GM18508 (cell line): ENCODE data around the gene PPP4R2.

Experiments
- ATAC-seq: cut with Tn5 transposase; IDR thresholded peaks from one replicate; pipeline ENCODE4 v1.9.1; 2021; ENCODE audit warnings: moderate number of reproducible peaks; ENCODE audit not compliant: insufficient read depth, unreplicated experiment

Gene PPP4R2, protein sequence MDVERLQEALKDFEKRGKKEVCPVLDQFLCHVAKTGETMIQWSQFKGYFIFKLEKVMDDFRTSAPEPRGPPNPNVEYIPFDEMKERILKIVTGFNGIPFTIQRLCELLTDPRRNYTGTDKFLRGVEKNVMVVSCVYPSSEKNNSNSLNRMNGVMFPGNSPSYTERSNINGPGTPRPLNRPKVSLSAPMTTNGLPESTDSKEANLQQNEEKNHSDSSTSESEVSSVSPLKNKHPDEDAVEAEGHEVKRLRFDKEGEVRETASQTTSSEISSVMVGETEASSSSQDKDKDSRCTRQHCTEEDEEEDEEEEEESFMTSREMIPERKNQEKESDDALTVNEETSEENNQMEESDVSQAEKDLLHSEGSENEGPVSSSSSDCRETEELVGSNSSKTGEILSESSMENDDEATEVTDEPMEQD

DNA sequence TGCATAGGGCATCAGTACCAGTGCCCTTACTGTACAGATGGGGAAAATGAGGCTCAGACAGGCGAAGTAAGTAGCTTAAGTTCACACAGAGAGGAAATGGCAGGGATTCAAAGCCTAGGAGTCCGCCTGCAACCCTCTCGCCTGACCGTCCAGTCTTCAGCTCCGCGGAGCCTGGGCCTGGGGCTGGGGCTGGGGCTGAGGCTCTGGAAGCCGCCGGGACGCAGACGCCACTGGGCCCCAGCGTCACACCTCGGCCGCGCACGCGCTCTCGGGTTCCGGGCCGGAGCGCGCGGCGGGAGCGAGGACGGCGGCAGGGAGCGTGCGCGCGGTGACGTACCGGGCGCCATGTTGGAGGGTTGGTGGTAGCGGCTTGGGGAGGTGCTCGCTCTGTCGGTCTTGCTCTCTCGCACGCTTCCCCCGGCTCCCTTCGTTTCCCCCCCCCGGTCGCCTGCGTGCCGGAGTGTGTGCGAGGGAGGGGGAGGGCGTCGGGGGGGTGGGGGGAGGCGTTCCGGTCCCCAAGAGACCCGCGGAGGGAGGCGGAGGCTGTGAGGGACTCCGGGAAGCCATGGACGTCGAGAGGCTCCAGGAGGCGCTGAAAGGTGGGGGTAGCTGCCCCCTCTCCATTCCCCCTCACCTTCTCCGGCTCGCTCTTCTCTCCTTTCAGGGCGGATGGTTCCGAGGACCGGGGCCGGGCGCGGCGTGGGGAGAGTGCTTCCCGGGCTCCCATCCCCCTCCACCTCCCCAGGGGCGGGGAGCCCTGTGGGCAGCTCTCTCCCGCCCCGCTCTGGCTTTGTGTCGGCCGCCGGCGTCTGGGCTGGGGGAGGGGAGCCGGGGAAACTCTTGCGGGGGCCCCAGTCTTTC is at the start of gene PPP4R2:
TSS of gene PPP4R2 (plus strand) at position 339 of the 861 bp plus-strand sequence. CDS start at position 566, 227 bp downstream.
- peak; percentile 55 for ATAC-seq

DNA sequence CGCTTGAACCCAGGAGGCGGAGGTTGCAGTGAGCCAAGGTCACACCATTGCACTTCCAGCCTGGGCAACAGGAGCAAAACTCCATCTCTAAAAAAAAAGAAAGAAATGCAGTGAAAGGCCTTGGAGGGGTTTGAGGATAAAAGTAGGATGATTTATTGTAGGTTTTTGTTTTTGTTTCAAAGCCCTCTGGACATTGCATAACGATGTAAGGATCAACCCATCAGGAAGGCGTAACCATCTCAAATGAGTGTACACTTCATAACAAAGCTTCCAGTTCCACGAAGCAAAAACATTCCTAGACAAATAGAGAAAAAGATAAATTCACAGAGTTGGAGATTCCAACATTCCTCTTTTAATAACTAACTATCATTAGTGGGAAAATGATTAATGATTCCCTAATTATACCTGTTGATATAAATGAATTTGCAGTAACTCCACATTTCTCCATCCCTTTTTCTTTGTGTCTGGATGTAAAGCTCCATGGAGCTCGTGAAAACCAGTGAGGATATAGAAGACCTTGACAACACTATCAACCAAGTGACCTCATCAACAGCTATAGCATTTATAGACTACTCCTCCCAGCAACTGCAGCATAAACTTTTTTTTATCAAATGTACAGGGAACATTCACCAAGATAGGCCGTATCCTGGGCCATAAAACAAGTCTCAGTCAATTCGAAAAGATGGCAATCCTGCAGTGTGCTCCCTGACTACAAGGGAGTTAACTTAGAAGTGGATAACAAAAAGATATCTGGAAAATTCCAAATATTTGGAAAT is 48.7 kb upstream of the PPP4R2 start:
- no peak for ATAC-seq

- no peak for ATAC-seq
Measured at GRCh38 chr3:72949016-72949415, 47.6 kb upstream of the PPP4R2 start.

DNA sequence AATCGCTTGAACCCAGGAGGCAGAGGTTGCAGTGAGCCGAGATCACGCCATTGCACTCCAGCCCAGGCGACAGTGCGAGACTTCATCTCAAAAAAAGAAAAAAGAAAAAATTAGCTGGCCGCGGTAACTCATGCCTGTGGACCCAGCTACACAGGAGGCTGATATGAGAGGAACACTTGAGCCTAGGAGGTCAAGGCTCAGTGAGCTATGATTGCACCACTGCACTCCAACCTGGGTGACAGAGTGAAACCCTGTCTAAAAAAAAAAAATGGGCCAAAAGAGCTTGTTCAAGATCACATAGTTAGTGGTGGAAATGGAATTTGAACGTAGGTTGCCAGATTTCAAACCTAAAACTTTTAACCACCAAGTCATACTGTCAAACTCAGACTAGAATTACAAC is 46.2 kb upstream of the PPP4R2 start:
- ATAC-seq: no peak

GRCh38 chr3:72950801-72951200 is 45.8 kb upstream of the PPP4R2 start:
- no peak for ATAC-seq

DNA sequence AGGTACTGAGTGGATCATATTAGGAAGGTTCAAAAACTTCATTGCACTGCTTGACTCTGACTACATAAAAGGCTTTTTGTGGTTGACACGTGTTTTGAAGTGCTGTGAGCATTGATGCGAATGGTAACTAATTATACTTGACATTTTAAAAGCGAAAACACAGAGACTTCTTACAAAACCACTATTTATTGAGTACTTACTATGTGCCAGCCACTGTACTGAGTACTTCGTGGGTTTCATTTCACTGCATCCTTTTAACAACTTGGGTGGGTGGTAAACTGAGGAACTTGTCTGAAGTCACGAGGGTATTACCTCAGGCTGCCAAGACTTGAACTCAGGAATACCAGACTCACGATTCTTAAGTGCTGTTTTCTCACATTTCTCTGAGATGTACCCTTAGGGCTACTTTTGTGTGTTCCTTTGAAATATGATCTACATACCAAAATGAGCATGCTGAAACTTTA is 45.3 kb upstream of the PPP4R2 start:
- no peak for ATAC-seq

DNA sequence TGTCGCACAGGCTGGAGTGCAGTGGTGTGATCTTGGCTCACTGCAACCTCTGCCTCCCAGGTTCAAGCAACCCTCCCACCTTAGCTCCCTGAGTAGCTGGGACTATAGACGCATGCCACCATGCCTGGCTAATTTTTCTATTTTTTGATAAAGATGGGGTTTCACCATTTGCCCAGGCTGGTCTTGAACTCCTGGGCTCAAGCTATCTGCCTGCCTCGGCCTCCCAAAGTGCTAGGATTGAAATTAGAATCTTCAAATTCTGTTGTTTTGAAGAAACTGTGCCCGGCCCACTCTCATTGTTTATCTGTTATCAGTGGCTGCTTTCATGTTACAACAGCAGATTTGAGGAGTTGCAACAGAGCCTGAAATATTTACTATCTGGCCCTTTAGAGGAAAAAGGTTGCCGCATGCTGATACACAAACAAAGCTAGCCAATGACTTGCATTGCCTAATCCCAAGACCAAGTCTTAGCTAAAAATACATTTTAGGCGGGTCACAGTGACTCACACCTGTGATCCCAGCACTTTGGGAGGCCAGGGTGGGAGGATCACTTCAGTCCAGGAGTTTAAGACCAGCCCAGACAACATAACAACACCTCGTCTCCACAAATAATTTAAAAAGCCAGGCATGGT is 43.2 kb upstream of the PPP4R2 start:
- no peak for ATAC-seq

DNA sequence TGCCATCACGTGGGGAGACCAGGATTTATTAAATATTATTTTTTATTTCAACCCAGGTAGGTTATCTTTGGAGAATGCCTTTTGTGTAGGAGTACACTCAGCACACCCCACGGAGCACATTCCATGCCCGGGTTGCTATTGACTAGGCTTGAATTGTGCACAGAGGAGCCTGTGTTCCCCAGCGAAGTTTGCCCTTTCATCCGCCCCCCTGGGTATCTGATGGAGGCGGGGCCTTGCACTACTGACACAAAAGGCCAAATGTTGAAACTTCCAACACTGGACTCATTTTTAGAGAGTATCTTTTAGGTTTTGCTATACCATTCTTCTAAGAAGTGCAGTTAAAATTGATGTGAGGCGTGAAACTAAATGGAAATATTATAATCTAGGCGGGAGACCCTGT is 39.3 kb upstream of the PPP4R2 start:
- no peak for ATAC-seq

- no peak for ATAC-seq
Measured at GRCh38 chr3:72959336-72959735, 37.3 kb upstream of the PPP4R2 start.

GRCh38 chr3:72960812-72961518 is 35.6 kb upstream of the PPP4R2 start:
- ATAC-seq: no peak

DNA sequence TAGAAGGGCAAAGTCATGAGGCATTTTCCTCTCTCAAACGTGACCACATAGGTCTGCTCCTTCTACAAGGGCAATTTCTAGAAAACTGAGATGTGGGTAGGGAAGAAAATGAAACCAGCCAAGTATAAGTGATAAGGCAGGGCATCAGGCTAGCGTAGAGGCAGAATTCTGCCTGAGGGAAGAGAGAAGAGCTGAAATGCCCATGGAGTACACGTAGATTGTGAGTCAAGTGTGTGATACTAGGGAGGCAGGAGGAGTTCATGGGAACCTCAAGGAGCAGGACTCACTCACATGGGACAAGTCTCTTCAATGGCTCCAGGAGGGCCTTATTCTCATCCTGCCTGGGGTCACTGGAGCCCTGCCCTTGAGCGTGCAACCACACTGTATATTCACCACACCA is 34.9 kb upstream of the PPP4R2 start:
- no peak for ATAC-seq

DNA sequence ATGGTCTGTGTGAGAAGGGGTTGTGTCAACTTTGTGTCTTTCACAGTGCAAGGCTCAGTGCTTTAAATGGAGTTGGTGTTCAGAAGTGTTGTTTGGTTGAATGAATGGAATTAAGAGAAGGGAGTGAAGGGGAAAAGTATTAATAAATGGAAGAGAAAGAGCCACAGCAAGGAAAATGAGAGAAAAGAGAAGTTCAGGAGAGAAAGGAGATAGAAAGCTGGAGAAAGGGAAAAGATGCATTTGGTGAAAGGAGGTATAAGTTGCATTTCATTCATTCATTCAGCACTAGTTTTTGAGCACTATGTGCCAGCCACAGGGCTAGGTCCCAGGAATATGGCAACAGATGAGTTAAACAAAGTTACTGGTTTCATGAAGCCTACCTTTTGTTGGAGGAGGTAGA is 34.3 kb upstream of the PPP4R2 start:
- no peak for ATAC-seq

DNA sequence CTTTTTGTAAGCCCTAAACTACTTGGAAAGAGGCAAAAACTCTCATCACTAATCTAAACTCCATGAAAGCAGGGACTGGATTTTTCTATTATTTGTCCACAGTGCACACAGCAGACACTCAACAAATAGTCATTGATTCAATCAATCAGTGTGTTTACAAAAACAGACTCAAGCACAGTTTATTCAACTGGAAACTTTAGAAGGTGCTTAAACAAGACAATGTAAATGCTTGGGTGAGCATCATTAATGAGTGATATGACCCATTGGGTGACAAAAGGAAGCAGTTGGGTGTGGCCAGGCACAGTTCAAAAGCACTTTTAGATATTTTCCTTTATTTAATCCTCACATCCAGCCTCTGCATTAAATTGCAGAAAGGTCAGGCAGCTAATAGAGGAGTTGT is 32.0 kb upstream of the PPP4R2 start:
- no peak for ATAC-seq

- no peak for ATAC-seq
Measured at GRCh38 chr3:72968266-72968664, 28.3 kb upstream of the PPP4R2 start.

DNA sequence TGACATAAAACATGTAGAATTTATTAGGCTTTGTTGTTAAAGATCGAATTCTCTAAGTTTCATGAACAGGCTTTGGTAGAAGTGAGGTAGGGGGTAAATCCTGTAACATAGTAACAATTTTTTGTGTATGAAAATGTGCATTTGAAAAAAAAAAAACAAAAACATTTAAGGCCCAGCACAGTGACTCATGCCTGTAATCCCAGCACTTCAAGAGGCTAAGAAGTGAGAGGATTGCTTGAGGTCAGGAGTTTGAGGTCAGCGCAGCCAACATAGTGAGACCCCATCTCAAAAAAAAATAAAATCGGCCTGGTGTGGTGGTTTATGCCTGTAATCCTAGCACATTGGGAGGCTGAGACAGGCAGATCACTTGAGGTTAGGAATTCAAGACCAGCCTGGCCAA is 26.8 kb upstream of the PPP4R2 start:
- no peak for ATAC-seq

DNA sequence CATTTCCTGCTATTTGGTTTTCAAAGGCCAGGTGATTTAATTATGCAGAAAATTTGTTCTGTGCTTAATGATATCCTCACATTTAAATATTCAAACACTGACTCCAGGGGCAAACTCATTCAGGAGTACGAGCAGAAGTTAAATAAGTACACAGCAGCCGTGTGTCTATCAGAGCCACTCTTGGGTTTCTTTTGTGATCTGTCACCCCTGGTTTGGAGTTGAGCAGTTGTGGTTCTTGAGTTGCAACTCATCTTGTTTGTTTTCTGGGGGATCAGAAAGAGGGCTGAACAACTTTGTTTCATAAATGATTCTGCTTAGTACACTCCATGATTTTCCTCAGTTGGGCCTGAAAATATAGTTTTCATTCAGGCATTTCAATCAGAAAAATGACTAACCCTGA is 25.7 kb upstream of the PPP4R2 start:
- ATAC-seq: no peak

- no peak for ATAC-seq
Measured at GRCh38 chr3:72972706-72973030, 23.9 kb upstream of the PPP4R2 start.

DNA sequence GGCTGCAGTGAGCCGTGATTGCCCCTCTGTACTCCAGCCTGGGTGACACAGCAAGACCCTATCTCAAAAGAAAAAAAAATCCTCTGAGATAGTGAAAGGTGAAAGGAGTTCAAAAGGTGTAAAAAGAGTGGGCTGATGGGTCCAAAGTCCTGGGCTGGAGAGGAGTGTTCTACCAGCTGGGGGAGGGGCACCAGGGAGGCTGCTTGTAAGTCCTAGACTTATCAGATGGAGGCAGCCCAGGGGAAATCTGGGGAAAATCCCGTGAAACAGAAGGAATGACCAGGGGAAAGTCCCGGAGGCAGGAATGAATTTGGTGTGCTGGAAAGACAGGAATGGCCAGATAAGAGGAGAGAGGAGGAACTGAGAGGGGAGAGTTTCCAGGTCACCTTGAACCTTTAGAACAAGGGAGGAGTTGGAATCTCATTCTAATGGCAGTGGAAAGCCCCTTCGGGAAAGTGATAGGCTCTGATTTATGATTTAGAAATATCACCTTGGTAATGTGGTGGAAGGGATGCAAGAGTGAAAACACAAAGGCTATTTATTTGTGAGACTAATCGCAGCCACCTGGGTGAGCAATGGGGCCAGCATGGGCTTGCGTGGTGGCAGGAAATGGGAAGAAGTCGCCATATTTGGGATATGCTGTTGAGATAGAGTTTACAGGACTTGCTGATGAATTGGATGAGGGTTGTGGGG is 23.4 kb upstream of the PPP4R2 start:
- no peak for ATAC-seq

DNA sequence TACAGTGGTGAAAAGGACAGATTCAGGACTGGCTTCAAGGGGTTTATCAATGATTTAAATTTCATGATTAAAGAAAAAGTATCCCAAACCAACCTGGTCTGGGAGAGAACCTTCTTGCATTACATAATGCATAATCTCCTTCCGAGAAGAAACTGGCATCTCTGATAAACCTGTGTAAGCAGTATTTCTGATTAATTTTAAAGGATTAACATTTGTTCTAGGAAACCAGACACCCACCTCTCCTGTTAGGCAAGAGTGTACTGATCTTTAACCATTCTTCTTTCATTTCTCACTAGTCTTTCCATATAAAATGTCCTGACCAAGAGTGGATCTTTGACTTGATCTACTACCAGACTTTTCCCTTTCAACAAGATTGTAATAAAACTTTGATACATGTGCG is 22.8 kb upstream of the PPP4R2 start:
- ATAC-seq: no peak
